CD4-positive, CD25-positive, alpha-beta regulatory T cell (primary cell): ENCODE data around the gene DRD1. TPM values are rescaled to one million over a fixed set of nuclear protein-coding genes. Genes with fewer than 3 reads are reported as not detected.
A peak's percentile ranks its signal among the peaks of the same experiment; 100 is the strongest.

Experiments
- ATAC-seq, 2 donors: fragments of 150-1000 bp; cut with Tn5 transposase; one replicate each; pipeline ENCODE4 v1.10.0; 2021; ENCODE audit warnings: low read depth in 2 of 2, moderate number of reproducible peaks in 2 of 2, moderate library complexity in 1 of 2
- DNase-seq, 3 donors: peaks; one replicate each; pipeline versions ENCODE4 v3.0.0 to v3.0.0-alpha.2; 2012 to 2022; ENCODE audit warnings: mixed read lengths in 1 of 3
- H3K27ac ChIP-seq: one replicate; pipeline ENCODE4 v1.7.0; 2013; ENCODE audit warnings: mild to moderate bottlenecking, low read length; ENCODE audit not compliant: insufficient read depth, poor library complexity, severe bottlenecking
- H3K27me3 ChIP-seq: one replicate; pipeline ENCODE4 v1.7.0; 2013; ENCODE audit warnings: low read length; ENCODE audit not compliant: control insufficient read depth, insufficient read depth
- H3K36me3 ChIP-seq: one replicate; pipeline ENCODE4 v1.7.0; 2013; ENCODE audit warnings: mild to moderate bottlenecking, low read length, moderate library complexity; ENCODE audit not compliant: control insufficient read depth, insufficient read depth
- H3K4me1 ChIP-seq: 2 replicates; pipeline ENCODE4 v1.7.0; 2013; ENCODE audit warnings: mild to moderate bottlenecking, low read length; ENCODE audit not compliant: insufficient read depth, control insufficient read depth, poor library complexity, severe bottlenecking
- H3K4me3 ChIP-seq: one replicate; pipeline ENCODE4 v1.7.0; 2013; ENCODE audit warnings: low read depth, mild to moderate bottlenecking, low read length, moderate library complexity
- H3K9me3 ChIP-seq, 2 experiments: 1 replicate in 1 of 2; 2 replicates in 1 of 2; pipeline ENCODE4 v1.7.0; 2013; ENCODE audit warnings: low read length in 2 of 2, mild to moderate bottlenecking in 1 of 2, moderate library complexity in 1 of 2; ENCODE audit not compliant: control insufficient read depth in 2 of 2
- H3K27ac Mint-ChIP-seq, 3 donors: one replicate each; pipeline ENCODE4 v1.8.0; 2020 to 2022; ENCODE audit warnings: mild to moderate bottlenecking in 3 of 3, mixed read lengths in 3 of 3, moderate library complexity in 2 of 3
- H3K27me3 Mint-ChIP-seq: one replicate; pipeline ENCODE4 v1.8.0; 2022; ENCODE audit warnings: mild to moderate bottlenecking, mixed read lengths
- H3K36me3 Mint-ChIP-seq: one replicate; pipeline ENCODE4 v1.8.0; 2020; ENCODE audit warnings: mixed read lengths
- H3K4me1 Mint-ChIP-seq, 4 donors: one replicate each; pipeline ENCODE4 v1.8.0; 2020 to 2022; ENCODE audit warnings: mixed read lengths in 4 of 4, mild to moderate bottlenecking in 1 of 4
- H3K4me3 Mint-ChIP-seq, 4 donors: one replicate each; pipeline ENCODE4 v1.8.0; 2020 to 2022; ENCODE audit warnings: mild to moderate bottlenecking in 4 of 4, mixed read lengths in 4 of 4, moderate library complexity in 3 of 4
- H3K9me3 Mint-ChIP-seq, 7 donors: one replicate each; pipeline ENCODE4 v1.8.0; 2020 to 2022; ENCODE audit warnings: mixed read lengths in 7 of 7, mild to moderate bottlenecking in 3 of 7, moderate library complexity in 2 of 7
- polyA plus RNA-seq, 4 donors: library from polyadenylated mRNA; unstranded; fragments of 300-500 nt; fragmentation: Illumina TruSeq; gene quantifications; one replicate each; pipeline ENCODE4 v1.2.3, GENCODE V29; 2021
- total RNA-seq: library from RNA; stranded (reverse); gene quantifications from one replicate; pipeline ENCODE4 v1.2.3, GENCODE V29; 2022

Gene DRD1
- total and polyA plus RNA-seq, 5 donors from 2014 or later, result not detected

GRCh38 chr5:175484829-175485228 lies 40.8 kb upstream of the DRD1 start:
- ATAC-seq, result no peak
- H3K9me3 Mint-ChIP-seq, result peaks cover 0 to 1% (median 0%) of the 10 kb centered on the region in 7 donors
- DNase-seq, result no peak
- H3K4me3 ChIP-seq, result no peak overlapping the region
- peaks cover 52% of the 10 kb centered on the region for H3K36me3 Mint-ChIP-seq
- H3K4me1 ChIP-seq, result peaks cover 78% of the 10 kb centered on the region
- peak overlapping the region; percentile 35 to 78 (median 39) for H3K27ac Mint-ChIP-seq
- peaks cover 56 to 93% (median 81%) of the 10 kb centered on the region in 4 donors for H3K4me1 Mint-ChIP-seq
- H3K27ac ChIP-seq, result no peak overlapping the region
- no peaks in the 10 kb centered on the region for H3K27me3 Mint-ChIP-seq
- no peaks in the 10 kb centered on the region for H3K27me3 ChIP-seq
- H3K36me3 ChIP-seq, result peaks cover 38% of the 10 kb centered on the region
- peak overlapping the region in 2 of 4 donors; percentile 25 to 65 for H3K4me3 Mint-ChIP-seq
- H3K9me3 ChIP-seq, result no peaks in the 10 kb centered on the region

DNA sequence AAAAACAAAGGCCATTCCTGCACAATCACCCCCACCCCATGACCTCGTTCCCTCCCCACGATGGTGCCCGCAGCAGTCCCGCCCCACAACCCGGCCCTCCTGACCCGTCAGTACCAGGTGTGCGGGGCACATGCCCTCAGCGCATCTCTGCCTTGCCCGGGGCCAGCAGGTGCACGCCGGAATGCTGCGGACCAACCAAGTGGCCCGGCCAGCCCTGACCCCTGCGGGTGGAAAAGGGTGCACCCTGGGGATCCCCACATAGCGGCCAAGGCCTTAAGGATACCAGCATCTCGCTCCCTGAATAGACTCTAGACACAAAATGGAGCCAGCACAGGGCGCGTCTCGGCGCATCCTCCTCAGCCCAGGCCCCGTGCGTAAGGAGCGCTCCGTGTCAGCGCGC lies 40.3 kb upstream of the DRD1 start:
- H3K9me3 ChIP-seq, result no peaks in the 10 kb centered on the region
- peaks cover 78% of the 10 kb centered on the region for H3K4me1 ChIP-seq
- Mint-ChIP-seq H3K36me3 (peaks cover 47% of the 10 kb centered on the region), H3K9me3 (peaks cover 0 to 1% (median 0%) of the 10 kb centered on the region in 7 donors), H3K27ac (peak overlapping the region in 1 of 3 donors; percentile 78), H3K4me1 (peaks cover 51 to 93% (median 81%) of the 10 kb centered on the region in 4 donors), H3K27me3 (no peaks in the 10 kb centered on the region), H3K4me3 (peak overlapping the region in 2 of 4 donors; percentile 62 to 65)
- H3K27me3 ChIP-seq, result no peaks in the 10 kb centered on the region
- H3K36me3 ChIP-seq, result peaks cover 34% of the 10 kb centered on the region
- ATAC-seq (no peak), DNase-seq (no peak)
- H3K4me3 ChIP-seq, result no peak overlapping the region
- no peak overlapping the region for H3K27ac ChIP-seq

GRCh38 chr5:175483337-175483736 lies 39.4 kb upstream of the DRD1 start:
- peaks cover 0 to 1% (median 0%) of the 10 kb centered on the region in 7 donors for H3K9me3 Mint-ChIP-seq
- H3K4me3 ChIP-seq, result peak overlapping the region; percentile 6
- peaks cover 4% of the 10 kb centered on the region for H3K27me3 Mint-ChIP-seq
- no peak overlapping the region for H3K27ac ChIP-seq
- H3K36me3 ChIP-seq, result peaks cover 28% of the 10 kb centered on the region
- H3K36me3 Mint-ChIP-seq, result peaks cover 39% of the 10 kb centered on the region
- H3K4me3 Mint-ChIP-seq, result peak overlapping the region; percentile 53 to 76 (median 66)
- ATAC-seq, result no peak
- H3K4me1 Mint-ChIP-seq, result peaks cover 42 to 88% (median 74%) of the 10 kb centered on the region in 4 donors
- peak overlapping the region; percentile 45 to 86 (median 62) for H3K27ac Mint-ChIP-seq
- H3K9me3 ChIP-seq, result no peaks in the 10 kb centered on the region
- no peak for DNase-seq
- peaks cover 74% of the 10 kb centered on the region for H3K4me1 ChIP-seq
- no peaks in the 10 kb centered on the region for H3K27me3 ChIP-seq

DNA sequence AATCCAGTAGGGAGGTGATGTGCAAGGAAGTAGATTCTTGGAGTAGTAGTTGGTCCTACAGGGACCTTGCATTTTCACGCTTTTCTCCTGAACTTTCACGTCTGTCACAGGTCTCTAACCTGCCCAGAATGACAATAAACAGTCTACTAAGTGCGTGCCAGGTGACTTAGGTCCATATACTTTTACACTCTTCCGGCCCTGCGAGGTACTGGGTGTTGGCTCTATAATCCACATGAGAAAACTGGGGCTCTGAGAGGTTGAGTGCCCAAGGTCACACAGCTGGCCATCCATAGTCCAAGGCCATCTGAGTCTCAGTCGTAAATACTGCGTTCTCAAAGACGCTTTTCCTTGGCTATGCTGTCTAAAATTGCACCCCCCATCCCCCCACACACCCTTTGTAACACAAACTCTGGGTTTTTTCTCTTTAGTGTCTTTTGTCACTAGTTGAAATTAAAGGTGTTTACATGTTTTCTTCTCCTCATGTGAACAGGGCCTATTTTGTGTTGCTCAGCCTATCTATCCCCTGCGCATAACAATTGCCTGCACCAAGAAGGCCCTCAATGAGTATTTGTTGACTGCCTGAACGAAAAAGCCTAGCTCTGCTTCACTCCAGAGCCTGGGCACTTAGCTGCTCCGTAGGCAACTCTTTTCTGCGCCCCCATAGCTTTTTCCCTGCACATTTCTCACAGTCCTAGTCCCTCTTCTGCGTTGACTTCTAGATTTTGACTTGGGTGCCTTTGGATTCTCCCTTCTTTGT lies 35.3 kb upstream of the DRD1 start:
- Histone ChIP-seq H3K36me3 (peaks cover 11% of the 10 kb centered on the region), H3K27ac (peak overlapping the region; percentile 64), H3K4me1 (peaks cover 50% of the 10 kb centered on the region), H3K27me3 (no peaks in the 10 kb centered on the region), H3K4me3 (peak overlapping the region; percentile 98), H3K9me3 (no peaks in the 10 kb centered on the region)
- Mint-ChIP-seq H3K36me3 (peaks cover 20% of the 10 kb centered on the region), H3K27ac (peak overlapping the region; percentile 89 to 99 (median 95)), H3K9me3 (peaks cover 0 to 2% (median 0%) of the 10 kb centered on the region in 7 donors), H3K4me1 (peaks cover 24 to 59% (median 50%) of the 10 kb centered on the region in 4 donors), H3K4me3 (peak overlapping the region; percentile 96 to 97 (median 97)), H3K27me3 (peaks cover 6% of the 10 kb centered on the region)
- peak; percentile 11 to 44 for ATAC-seq
- peak in 2 of 3 donors; percentile 34 to 59 for DNase-seq

DNA sequence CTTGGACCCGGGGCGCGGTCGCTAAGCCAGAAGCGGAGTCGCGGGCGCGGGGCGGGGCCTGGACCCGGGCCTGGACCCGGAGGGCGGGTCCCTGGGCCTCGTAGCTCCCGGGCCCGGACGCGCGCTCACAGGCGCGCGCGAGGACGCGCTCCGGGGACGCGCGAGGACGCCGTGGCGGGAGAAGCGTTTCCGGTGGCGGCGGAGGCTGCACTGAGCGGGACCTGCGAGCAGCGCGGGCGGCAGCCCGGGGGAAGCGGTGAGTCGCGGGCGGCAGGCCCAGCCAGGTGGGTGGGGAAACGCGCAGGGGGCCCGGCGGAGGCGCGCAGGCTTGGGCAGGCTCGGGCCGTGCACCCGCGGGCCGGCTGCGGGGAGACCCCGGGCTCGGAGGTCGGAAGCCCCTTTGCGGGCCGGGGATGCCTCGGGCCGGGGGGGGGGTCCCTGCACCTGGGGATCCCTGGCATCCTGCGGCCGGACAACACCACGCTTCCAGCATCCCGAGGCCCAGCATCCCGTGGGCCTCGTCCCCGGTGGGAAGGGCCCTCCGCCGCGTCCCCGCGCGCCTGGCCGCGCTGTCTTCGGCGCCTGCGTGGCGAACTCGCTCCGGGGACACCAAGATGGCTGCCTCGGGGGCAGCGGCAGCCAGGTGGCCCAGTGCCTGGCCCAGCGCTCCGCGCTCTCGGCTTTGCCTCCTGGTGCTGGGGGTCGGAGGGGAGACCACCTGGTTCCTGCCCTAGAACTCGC lies 34.6 kb upstream of the DRD1 start, which contains the start of gene SFXN1:
Gene SFXN1 (plus strand): TSS at position 177 of the 741 bp plus-strand sequence. CDS start 13,544 bp downstream, outside the sequence.
- Histone ChIP-seq H3K36me3 (peaks cover 4% of the 10 kb centered on the region), H3K4me1 (peaks cover 45% of the 10 kb centered on the region), H3K4me3 (peak within 1 kb of the TSS; percentile 98), H3K9me3 (no peaks in the 10 kb centered on the region), H3K27me3 (no peaks in the 10 kb centered on the region), H3K27ac (peak within 1 kb of the TSS; percentile 64)
- H3K27ac Mint-ChIP-seq, result peak within 1 kb of the TSS; percentile 89 to 99 (median 95)
- H3K4me3 Mint-ChIP-seq, result peak within 1 kb of the TSS; percentile 96 to 97 (median 97)
- H3K36me3 Mint-ChIP-seq, result peaks cover 13% of the 10 kb centered on the region
- H3K27me3 Mint-ChIP-seq, result peaks cover 8% of the 10 kb centered on the region
- peak; percentile 76 to 84 for ATAC-seq
- H3K4me1 Mint-ChIP-seq, result peaks cover 24 to 52% (median 44%) of the 10 kb centered on the region in 4 donors
- DNase-seq, result peak; percentile 60 to 90 (median 71)
- H3K9me3 Mint-ChIP-seq, result peaks cover 0 to 2% (median 0%) of the 10 kb centered on the region in 7 donors

- Mint-ChIP-seq H3K9me3 (peaks cover 0 to 2% (median 0%) of the 10 kb centered on the region in 7 donors), H3K4me1 (peaks cover 19 to 46% (median 38%) of the 10 kb centered on the region in 4 donors), H3K27ac (peak overlapping the region; percentile 77 to 89 (median 82)), H3K4me3 (peak overlapping the region; percentile 86 to 96 (median 88)), H3K27me3 (peaks cover 8% of the 10 kb centered on the region), H3K36me3 (peaks cover 9% of the 10 kb centered on the region)
- no peak overlapping the region for H3K27ac ChIP-seq
- peaks cover 3% of the 10 kb centered on the region for H3K36me3 ChIP-seq
- H3K27me3 ChIP-seq, result no peaks in the 10 kb centered on the region
- ATAC-seq, result no peak
- H3K4me3 ChIP-seq, result peak overlapping the region; percentile 65
- no peaks in the 10 kb centered on the region for H3K9me3 ChIP-seq
- peaks cover 39% of the 10 kb centered on the region for H3K4me1 ChIP-seq
- no peak for DNase-seq
Measured at GRCh38 chr5:175478008-175478383, 34.0 kb upstream of the DRD1 start.

GRCh38 chr5:175477440-175477839 lies 33.5 kb upstream of the DRD1 start:
- peaks cover 13 to 41% (median 34%) of the 10 kb centered on the region in 4 donors for H3K4me1 Mint-ChIP-seq
- peaks cover 0 to 2% (median 0%) of the 10 kb centered on the region in 7 donors for H3K9me3 Mint-ChIP-seq
- H3K27me3 Mint-ChIP-seq, result peaks cover 11% of the 10 kb centered on the region
- H3K9me3 ChIP-seq, result no peaks in the 10 kb centered on the region
- H3K36me3 Mint-ChIP-seq, result peaks cover 5% of the 10 kb centered on the region
- DNase-seq (no peak), ATAC-seq (no peak)
- peak overlapping the region; percentile 65 for H3K4me3 ChIP-seq
- peak overlapping the region; percentile 86 to 96 (median 88) for H3K4me3 Mint-ChIP-seq
- H3K27ac ChIP-seq, result no peak overlapping the region
- peaks cover 34% of the 10 kb centered on the region for H3K4me1 ChIP-seq
- H3K36me3 ChIP-seq, result peaks cover 3% of the 10 kb centered on the region
- no peaks in the 10 kb centered on the region for H3K27me3 ChIP-seq
- peak overlapping the region; percentile 12 to 89 (median 82) for H3K27ac Mint-ChIP-seq
